GM12892 (cell line): ENCODE measurements around the gene GSK3B.

ENCODE experiments used
- DNase-seq: peaks from one replicate; pipeline ENCODE4 v3.0.0; 2011; ENCODE audit not compliant: insufficient read length
- FAIRE-seq: peaks from 2 replicates; lab custom pipeline; 2011; peaks lifted over from hg19 to GRCh38; lab: Jason Lieb, UNC
- POLR2A ChIP-seq: IDR thresholded peaks from 2 replicates; pipeline ENCODE4 v1.6.1; 2011; ENCODE audit warnings: low read depth, low read length, control low read depth
- POLR2AphosphoS5 ChIP-seq: IDR thresholded peaks from 2 replicates; pipeline ENCODE4 v1.6.1; 2011; ENCODE audit warnings: low read depth, low read length, control low read depth
- TAF1 ChIP-seq: IDR thresholded peaks from 2 replicates; pipeline ENCODE4 v1.6.1; 2011; ENCODE audit warnings: low read depth, mild to moderate bottlenecking, control low read depth, low read length, borderline replicate concordance

The GSK3B gene

GRCh38 chr3:120094776-120095225, 554 bp upstream of the GSK3B start:
- TF ChIP-seq POLR2AphosphoS5 = no peak
- no peak for TF ChIP-seq TAF1
- no peak for TF ChIP-seq POLR2A
- DNase-seq = peak; percentile 81
- FAIRE-seq = peak; percentile 99

GRCh38 chr3:120093119-120093910, 932 bp downstream of the GSK3B start:
- DNase-seq = no peak
- peak; percentile 62 for FAIRE-seq
- TF ChIP-seq TAF1 = no peak
- no peak; the same call in 1 of the 2 replicates for TF ChIP-seq POLR2AphosphoS5
- no peak for TF ChIP-seq POLR2A

GRCh38 chr3:120092474-120092873, 1.8 kb downstream of the GSK3B start:
- TF ChIP-seq POLR2A (no peak), TAF1 (no peak), POLR2AphosphoS5 (no peak)
- DNase-seq (no peak), FAIRE-seq (peak; percentile 60)

GRCh38 chr3:120090422-120090821, 3.8 kb downstream of the GSK3B start:
- TF ChIP-seq TAF1 (no peak), POLR2AphosphoS5 (no peak), POLR2A (no peak)
- no peak for DNase-seq
- FAIRE-seq = no peak

- no peak for DNase-seq
- TF ChIP-seq POLR2A = no peak
- no peak for TF ChIP-seq TAF1
- TF ChIP-seq POLR2AphosphoS5 = no peak
- FAIRE-seq = no peak
These were observed 5.2 kb downstream of the GSK3B start for GRCh38 chr3:120089089-120089488.

- FAIRE-seq = no peak
- TF ChIP-seq POLR2AphosphoS5 = no peak
- no peak for TF ChIP-seq TAF1
- no peak for TF ChIP-seq POLR2A
- no peak for DNase-seq
These were observed 5.6 kb downstream of the GSK3B start for GRCh38 chr3:120088622-120089021.

- TF ChIP-seq TAF1 (no peak), POLR2A (no peak), POLR2AphosphoS5 (no peak)
- FAIRE-seq = peak; percentile 46
- DNase-seq = no peak
These were observed 12.5 kb downstream of the GSK3B start for GRCh38 chr3:120081719-120082118.

GRCh38 chr3:120080836-120081235, 13.4 kb downstream of the GSK3B start:
- no peak for DNase-seq
- FAIRE-seq = peak; percentile 9
- TF ChIP-seq TAF1 (no peak), POLR2A (no peak), POLR2AphosphoS5 (no peak)

- no peak for DNase-seq
- no peak for FAIRE-seq
- TF ChIP-seq TAF1 (no peak), POLR2A (no peak), POLR2AphosphoS5 (no peak)
These were observed 16.5 kb downstream of the GSK3B start for GRCh38 chr3:120077731-120078130.

GRCh38 chr3:120072867-120073525, 21.3 kb downstream of the GSK3B start:
- TF ChIP-seq TAF1 (no peak), POLR2A (no peak), POLR2AphosphoS5 (no peak)
- DNase-seq (no peak), FAIRE-seq (peak; percentile 42)

GRCh38 chr3:120071259-120071658, 23.0 kb downstream of the GSK3B start:
- peak; percentile 38 for FAIRE-seq
- no peak for TF ChIP-seq POLR2A
- no peak for TF ChIP-seq POLR2AphosphoS5
- no peak for TF ChIP-seq TAF1
- no peak for DNase-seq
